ENCODE results near the gene LMF2. TPM values are rescaled to one million over a fixed set of nuclear protein-coding genes. Genes with fewer than 3 reads are reported as not detected.
A peak's percentile ranks its signal among the peaks of the same experiment; 100 is the strongest.

LMF2 gene
- total RNA-seq, 2 experiments from 2014 or later = 107 to 114 TPM

DNA sequence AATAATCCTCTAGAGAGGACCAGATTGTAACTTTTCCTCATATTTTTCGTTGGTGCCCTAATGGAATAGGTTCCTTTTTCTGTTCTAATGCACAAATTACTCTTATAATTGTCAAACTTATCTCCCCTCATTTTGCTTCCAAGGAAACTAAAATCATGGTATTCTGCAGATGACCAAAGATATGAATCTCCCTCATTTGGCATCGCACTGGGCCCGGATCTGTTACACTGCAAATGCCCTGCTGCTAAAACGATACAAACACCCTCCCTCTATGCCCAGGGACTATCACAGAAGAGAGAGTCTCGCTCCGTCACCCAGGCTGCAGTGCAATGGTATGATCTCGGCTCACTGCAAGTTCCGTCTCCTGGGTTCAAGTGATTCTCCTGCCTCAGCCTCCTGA is 45.8 kb upstream of the LMF2 start:
- Histone ChIP-seq H3K27me3 (ENCODE audit: control insufficient read depth in 1 of 2, insufficient read depth in 2 of 2, low read length in 2 of 2) (no peaks in the 10 kb centered on the region), H3K4me3 (ENCODE audit: low read length) (no peak overlapping the region), H3K36me3 (ENCODE audit: insufficient read depth, low read length) (no peaks in the 10 kb centered on the region), H3K9me3 (ENCODE audit: control insufficient read depth in 1 of 2, insufficient read depth in 1 of 2, low read length in 2 of 2) (no peaks in the 10 kb centered on the region), H3K4me1 (ENCODE audit: insufficient read depth, low read length) (peaks cover 23% of the 10 kb centered on the region), H3K27ac (ENCODE audit: low read depth in 1 of 2, low read length in 2 of 2) (no peak overlapping the region)
- H3K27ac Mint-ChIP-seq = no peak overlapping the region
- DNase-seq = no peak
- no peak for ATAC-seq (ENCODE audit: poor library complexity)
- H3K9me3 Mint-ChIP-seq = no peaks in the 10 kb centered on the region
- peaks cover 18% of the 10 kb centered on the region for H3K4me1 Mint-ChIP-seq (ENCODE audit: low read depth)
- H3K4me3 Mint-ChIP-seq = no peak overlapping the region
- ChIA-PET CTCF (interaction anchor here (0.6 kb wide), 1 partner anchor 109 kb away, joined by 3 read pairs; no protein-coding TSS in a partner anchor), POLR2A (interaction anchor here (1.4 kb wide), 1 partner anchor 28 kb away, joined by 4 read pairs; the partner anchor contains the start of gene SCO2)
- intact Hi-C loops (cut with DNase I, micrococcal nuclease) = no loop called here
- no peaks in the 10 kb centered on the region for H3K27me3 Mint-ChIP-seq
- TF ChIP-seq, protein P1, sequence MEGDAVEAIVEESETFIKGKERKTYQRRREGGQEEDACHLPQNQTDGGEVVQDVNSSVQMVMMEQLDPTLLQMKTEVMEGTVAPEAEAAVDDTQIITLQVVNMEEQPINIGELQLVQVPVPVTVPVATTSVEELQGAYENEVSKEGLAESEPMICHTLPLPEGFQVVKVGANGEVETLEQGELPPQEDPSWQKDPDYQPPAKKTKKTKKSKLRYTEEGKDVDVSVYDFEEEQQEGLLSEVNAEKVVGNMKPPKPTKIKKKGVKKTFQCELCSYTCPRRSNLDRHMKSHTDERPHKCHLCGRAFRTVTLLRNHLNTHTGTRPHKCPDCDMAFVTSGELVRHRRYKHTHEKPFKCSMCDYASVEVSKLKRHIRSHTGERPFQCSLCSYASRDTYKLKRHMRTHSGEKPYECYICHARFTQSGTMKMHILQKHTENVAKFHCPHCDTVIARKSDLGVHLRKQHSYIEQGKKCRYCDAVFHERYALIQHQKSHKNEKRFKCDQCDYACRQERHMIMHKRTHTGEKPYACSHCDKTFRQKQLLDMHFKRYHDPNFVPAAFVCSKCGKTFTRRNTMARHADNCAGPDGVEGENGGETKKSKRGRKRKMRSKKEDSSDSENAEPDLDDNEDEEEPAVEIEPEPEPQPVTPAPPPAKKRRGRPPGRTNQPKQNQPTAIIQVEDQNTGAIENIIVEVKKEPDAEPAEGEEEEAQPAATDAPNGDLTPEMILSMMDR (IDR thresholded peaks at IDR 0.05) = no peak
- H3K36me3 Mint-ChIP-seq (ENCODE audit: low read depth) = no peaks in the 10 kb centered on the region

DNA sequence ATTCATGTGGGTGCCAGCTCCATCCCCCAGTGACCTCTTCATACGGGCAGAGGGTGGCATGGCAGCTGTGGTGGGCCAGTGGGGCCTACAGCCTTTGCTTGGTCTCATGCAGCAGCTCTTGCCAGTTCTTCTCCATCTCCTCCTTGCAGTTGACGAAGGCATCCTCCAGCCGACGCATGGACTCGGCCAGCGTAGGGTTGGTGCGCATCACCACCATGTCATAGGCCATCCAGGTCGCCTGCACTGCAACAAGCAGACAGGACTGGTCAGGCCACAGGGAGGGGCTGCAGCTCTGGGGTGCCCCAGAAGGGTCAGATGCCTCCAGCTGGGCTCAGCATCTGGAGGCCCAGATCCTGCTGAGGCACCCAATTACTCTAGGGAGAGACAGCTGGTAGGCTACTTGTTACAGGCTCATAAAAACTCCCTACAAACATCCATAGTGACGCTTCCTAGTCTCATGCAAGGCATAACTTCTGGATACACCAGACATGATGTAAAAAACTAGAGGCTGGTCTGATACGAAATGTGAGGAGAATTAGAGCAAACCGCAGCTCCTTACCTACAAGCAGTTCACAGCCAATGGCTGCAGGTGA is 43.8 kb upstream of the LMF2 start:
- Mint-ChIP-seq H3K9me3 (no peaks in the 10 kb centered on the region), H3K4me1 (ENCODE audit: low read depth) (peaks cover 18% of the 10 kb centered on the region), H3K4me3 (peak overlapping the region; percentile 65), H3K27ac (peak overlapping the region; percentile 77), H3K36me3 (ENCODE audit: low read depth) (no peaks in the 10 kb centered on the region), H3K27me3 (no peaks in the 10 kb centered on the region)
- DNase-seq = no peak
- H3K9me3 ChIP-seq (ENCODE audit: control insufficient read depth in 1 of 2, insufficient read depth in 1 of 2, low read length in 2 of 2) = no peaks in the 10 kb centered on the region
- ChIA-PET CTCF (interaction anchor here (2.1 to 3.6 kb wide), 2 partner anchors 12 to 26 kb away, joined by 8 to 11 read pairs; partner anchors contain the start of genes SCO2 and SYCE3), POLR2A (interaction anchor here (0.7 to 5.0 kb wide), 6 partner anchors 12 to 70 kb away, joined by 3 to 87 read pairs (median 4); partner anchors contain the start of gene SCO2)
- no peak for ATAC-seq (ENCODE audit: poor library complexity)
- TF ChIP-seq, protein P1 (IDR thresholded peaks at IDR 0.05) = no peak
- intact Hi-C loops (cut with DNase I, micrococcal nuclease) = no loop called here
- no peaks in the 10 kb centered on the region for H3K36me3 ChIP-seq (ENCODE audit: insufficient read depth, low read length)
- no peak overlapping the region for H3K27ac ChIP-seq (ENCODE audit: low read depth in 1 of 2, low read length in 2 of 2)
- H3K4me1 ChIP-seq (ENCODE audit: insufficient read depth, low read length) = peaks cover 34% of the 10 kb centered on the region
- H3K4me3 ChIP-seq (ENCODE audit: low read length) = no peak overlapping the region
- H3K27me3 ChIP-seq (ENCODE audit: control insufficient read depth in 1 of 2, insufficient read depth in 2 of 2, low read length in 2 of 2) = no peaks in the 10 kb centered on the region

DNA sequence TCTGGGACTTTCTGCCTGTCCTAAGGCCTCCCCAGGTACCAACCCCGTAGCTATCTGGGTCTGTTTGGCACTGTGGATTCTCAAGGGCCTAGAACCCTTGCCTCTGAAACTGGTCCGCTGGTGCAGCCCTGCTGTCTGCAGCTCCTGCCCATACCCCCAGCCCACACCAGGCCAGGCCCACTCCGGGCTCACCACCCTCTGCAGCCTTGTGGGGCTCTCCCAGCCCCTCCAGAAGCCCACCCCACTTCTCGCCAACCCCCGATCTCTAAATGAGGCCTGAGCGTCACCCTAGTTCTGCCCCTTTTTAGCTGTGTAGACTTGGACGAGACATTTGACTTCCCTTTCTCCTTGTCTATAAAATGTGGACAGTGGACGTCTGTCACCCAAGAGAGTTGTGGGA is 42.9 kb upstream of the LMF2 start:
- Histone ChIP-seq H3K4me3 (ENCODE audit: low read length) (no peak overlapping the region), H3K27me3 (ENCODE audit: control insufficient read depth in 1 of 2, insufficient read depth in 2 of 2, low read length in 2 of 2) (no peaks in the 10 kb centered on the region), H3K9me3 (ENCODE audit: control insufficient read depth in 1 of 2, insufficient read depth in 1 of 2, low read length in 2 of 2) (no peaks in the 10 kb centered on the region), H3K4me1 (ENCODE audit: insufficient read depth, low read length) (peaks cover 43% of the 10 kb centered on the region), H3K36me3 (ENCODE audit: insufficient read depth, low read length) (no peaks in the 10 kb centered on the region), H3K27ac (ENCODE audit: low read depth in 1 of 2, low read length in 2 of 2) (no peak overlapping the region)
- Mint-ChIP-seq H3K4me1 (ENCODE audit: low read depth) (peaks cover 26% of the 10 kb centered on the region), H3K4me3 (peak overlapping the region; percentile 87), H3K36me3 (ENCODE audit: low read depth) (no peaks in the 10 kb centered on the region), H3K27me3 (no peaks in the 10 kb centered on the region), H3K27ac (peak overlapping the region; percentile 77), H3K9me3 (no peaks in the 10 kb centered on the region)
- TF ChIP-seq, protein P1 (IDR thresholded peaks at IDR 0.05) = no peak
- CTCF ChIA-PET = interaction anchor here (2.1 to 3.6 kb wide), 2 partner anchors 12 to 25 kb away, joined by 8 to 11 read pairs; partner anchors contain the start of genes SCO2 and SYCE3
- ATAC-seq (ENCODE audit: poor library complexity) (no peak), DNase-seq (no peak)
- POLR2A ChIA-PET = interaction anchor here (0.9 to 5.0 kb wide), 4 partner anchors 11 to 71 kb away, joined by 3 to 87 read pairs (median 9); partner anchors contain the start of gene SCO2
- intact Hi-C loops (cut with DNase I, micrococcal nuclease) = no loop called here
